Panc1 (cell line): ENCODE data around the gene SCGB1A1. TPM values are rescaled to one million over a fixed set of nuclear protein-coding genes. Genes with fewer than 3 reads are reported as not detected.

Experiments
- ATAC-seq: fragments of 200-7000 bp; cut with Tn5 transposase; 2 replicates; pipeline ENCODE4 v1.9.1; 2020; ENCODE audit warnings: mild to moderate bottlenecking, moderate library complexity
- BruUV-seq: library from RNA; stranded (reverse); fragments of 400-500 nt; replicated peaks from 2 replicates; lab custom pipeline; 2021; lab: Mats Ljungman, UMichigan
- CTCF ChIA-PET: fragments of 300-600 bp; sonication (Branson Sonifier 250); formaldehyde crosslinking; loops from one replicate; lab custom pipeline; 2022; ENCODE audit warnings: antibody characterized with exemption; lab: Charles Lee
- POLR2A ChIA-PET: fragments of 300-600 bp; sonication (Branson Sonifier 250); formaldehyde crosslinking; loops from one replicate; lab custom pipeline; 2022; ENCODE audit warnings: antibody characterized with exemption; lab: Charles Lee
- DNase-seq: peaks from one replicate; pipeline ENCODE4 v3.0.0-alpha.2; 2010; ENCODE audit warnings: low read depth, low spot score
- H3K27ac ChIP-seq: 2 replicates; pipeline ENCODE4 v1.5.1; 2011; ENCODE audit warnings: mild to moderate bottlenecking, low read length, inconsistent platforms
- H3K27me3 ChIP-seq: fragments of 200-500 bp; sonication (Bioruptor generic); 2 replicates; pipeline ENCODE4 v1.6.0; 2014; ENCODE audit warnings: low read length, inconsistent platforms; ENCODE audit not compliant: control insufficient read depth, insufficient read depth
- H3K36me3 ChIP-seq: fragments of 200-500 bp; sonication (Bioruptor generic); 2 replicates; pipeline ENCODE4 v1.5.1; 2014; ENCODE audit warnings: inconsistent platforms, mild to moderate bottlenecking, low read length, moderate library complexity; ENCODE audit not compliant: control insufficient read depth, insufficient read depth
- H3K4me1 ChIP-seq: 2 replicates; pipeline ENCODE4 v1.5.1; 2011; ENCODE audit warnings: inconsistent platforms, mild to moderate bottlenecking, low read length, moderate library complexity; ENCODE audit not compliant: control insufficient read depth, insufficient read depth
- H3K4me3 ChIP-seq, 2 experiments: 2 replicates each; pipeline ENCODE4 v1.5.1; 2011 to 2012; ENCODE audit warnings: low read depth in 2 of 2, low read length in 2 of 2, mild to moderate bottlenecking in 2 of 2, inconsistent platforms in 1 of 2, moderate library complexity in 1 of 2
- H3K9me3 ChIP-seq: fragments of 200-500 bp; sonication (Bioruptor generic); 2 replicates; pipeline ENCODE4 v1.5.1; 2014; ENCODE audit warnings: low read depth, mild to moderate bottlenecking, inconsistent platforms, low read length, moderate library complexity; ENCODE audit not compliant: control insufficient read depth, insufficient read depth
- CTCF ChIP-seq: fragments of 450-650 bp; IDR thresholded peaks from 2 replicates; pipeline ENCODE4 v1.5.1; 2017; ENCODE audit warnings: mild to moderate bottlenecking
- POLR2AphosphoS5 ChIP-seq: IDR thresholded peaks from 2 replicates; pipeline ENCODE4 v1.6.1; 2012; ENCODE audit warnings: mild to moderate bottlenecking, low read depth, low read length, moderate library complexity
- REST ChIP-seq, 2 experiments: IDR thresholded peaks; 2 replicates each; pipeline ENCODE4 v1.6.1; 2011 to 2012; ENCODE audit warnings: low read depth in 2 of 2, control low read depth in 1 of 2, low read length in 1 of 2, mild to moderate bottlenecking in 1 of 2, moderate library complexity in 1 of 2; ENCODE audit not compliant: insufficient read depth in 1 of 2
- SIN3A ChIP-seq: IDR thresholded peaks from 2 replicates; pipeline ENCODE4 v1.6.1; 2012; ENCODE audit warnings: low read depth, mild to moderate bottlenecking, low read length, moderate library complexity, borderline replicate concordance; ENCODE audit not compliant: insufficient read depth
- TCF7L2 ChIP-seq: IDR thresholded peaks from 2 replicates; pipeline ENCODE4 v1.6.1; 2011; ENCODE audit warnings: mild to moderate bottlenecking, low read depth, low read length, inconsistent platforms
- in situ Hi-C: cut with HindIII; loops from 2 replicates; pipeline ENCODE4 v1.10.0; 2016; ENCODE audit warnings: low sequenced_read_pairs, low pct_unique_long_range_greater_than_20kb
- intact Hi-C: fragments of 100-400 bp; cut with micrococcal nuclease; formaldehyde crosslinking; loops from one replicate; pipeline ENCODE4 v1.10.0; 2022; ENCODE audit not compliant: unreplicated experiment
- total RNA-seq: library from RNA; stranded (reverse); gene quantifications from one replicate; pipeline ENCODE4 v1.2.1, GENCODE V29; 2021; ENCODE audit not compliant: unreplicated experiment

The SCGB1A1 gene
- total RNA-seq, 1 experiment from 2014 or later, result 1.1 TPM

DNA sequence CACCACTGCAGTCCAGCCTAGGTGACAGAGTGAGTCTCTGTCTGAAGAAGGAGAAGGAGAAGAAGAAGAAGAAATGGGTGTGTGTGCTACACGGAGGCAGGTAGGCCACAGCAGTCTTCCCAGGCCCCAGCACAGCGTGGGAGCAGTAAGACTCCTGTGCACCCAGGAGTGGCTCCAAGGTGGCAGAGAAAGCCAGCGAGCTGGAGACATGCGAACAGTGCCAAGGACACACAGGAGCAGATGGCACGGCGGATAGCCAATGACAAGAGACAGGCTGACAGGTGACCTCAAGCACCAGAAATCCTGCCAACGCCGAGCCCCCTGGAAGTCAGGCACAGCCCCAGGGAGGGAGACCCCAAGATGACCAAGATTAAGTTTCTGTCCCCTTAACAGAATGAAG is 9.0 kb upstream of the SCGB1A1 start:
- TF ChIP-seq POLR2AphosphoS5 (no peak), SIN3A (no peak), CTCF (no peak), TCF7L2 (no peak), REST (IDR thresholded peaks at IDR 0.05; ENCODE audit: insufficient read depth in 1 of 2, low read depth in 2 of 2, low read length in 1 of 2) (no peak)
- H3K9me3 ChIP-seq, result no peaks in the 10 kb centered on the region
- BruUV-seq, result no TSS peak
- H3K36me3 ChIP-seq, result no peaks in the 10 kb centered on the region
- H3K4me1 ChIP-seq, result peaks cover 13% of the 10 kb centered on the region; the same call in 1 of the 2 replicates
- H3K27me3 ChIP-seq, result no peaks in the 10 kb centered on the region
- POLR2A ChIA-PET, result no interaction called here
- in situ Hi-C loops (no loop called here), intact Hi-C loops (no loop called here)
- H3K27ac ChIP-seq, result no peak overlapping the region
- CTCF ChIA-PET, result no interaction called here
- ATAC-seq (no peak), DNase-seq (no peak)
- H3K4me3 ChIP-seq, result no peak overlapping the region

DNA sequence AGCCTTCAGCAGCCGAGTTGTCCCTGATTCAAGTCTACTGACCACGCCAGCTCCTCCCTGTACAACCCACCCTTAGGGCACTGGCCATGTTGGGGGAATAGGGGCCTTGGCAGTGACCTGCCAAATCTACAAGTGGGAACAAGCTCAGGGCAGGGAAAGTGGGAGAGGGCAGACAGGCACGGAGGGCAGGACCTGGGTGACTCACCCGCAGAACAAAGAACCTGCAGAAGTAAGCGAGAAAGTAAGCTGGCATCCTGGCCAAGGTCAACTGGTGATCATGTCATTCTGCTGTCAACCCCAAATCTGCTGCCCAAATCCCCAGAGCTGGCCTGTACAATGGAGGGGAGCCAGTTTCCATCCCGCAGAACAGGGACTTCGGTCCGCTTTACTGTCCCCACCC is 7.9 kb upstream of the SCGB1A1 start:
- no peak overlapping the region; the same call in 1 of the 2 replicates for H3K27ac ChIP-seq

More for the DNA sequence above, 7.9 kb upstream of the SCGB1A1 start:
- TF ChIP-seq TCF7L2 (no peak), SIN3A (no peak), REST (IDR thresholded peaks at IDR 0.05; ENCODE audit: insufficient read depth in 1 of 2, low read depth in 2 of 2, low read length in 1 of 2) (no peak), CTCF (no peak)
- H3K4me1 ChIP-seq, result peaks cover 13% of the 10 kb centered on the region; the same call in 1 of the 2 replicates
- H3K36me3 ChIP-seq, result no peaks in the 10 kb centered on the region
- H3K27me3 ChIP-seq, result no peaks in the 10 kb centered on the region
- ATAC-seq (no peak), DNase-seq (no peak)
- no TSS peak for BruUV-seq
- no peaks in the 10 kb centered on the region for H3K9me3 ChIP-seq
- intact Hi-C loops (no loop called here), in situ Hi-C loops (no loop called here)
- H3K4me3 ChIP-seq, result no peak overlapping the region
- CTCF ChIA-PET, result interaction anchor here (1.1 kb wide), 1 partner anchor 14 kb away, joined by 5 read pairs; no protein-coding TSS in a partner anchor
- POLR2A ChIA-PET, result interaction anchor here (0.5 to 0.6 kb wide), 2 partner anchors 9 to 26 kb away, joined by 3 to 6 read pairs; no protein-coding TSS in a partner anchor
